Heart left ventricle (tissue), 13 donors: ENCODE data around the gene AASDHPPT.

Source experiments
- POLR2A ChIP-seq, 2 donors: fragments of 450-650 bp; IDR thresholded peaks; one replicate each; pipeline ENCODE4 v1.6.1; 2017; ENCODE audit warnings: antibody characterized with exemption in 2 of 2, mild to moderate bottlenecking in 2 of 2, moderate library complexity in 2 of 2
- TF ChIP-seq, protein P1 (sequence below), 12 donors: fragments of 200-600 bp; sonication (generic) in 4 of 12; IDR thresholded peaks; one replicate each; pipeline versions ENCODE4 v1.5.0 to v1.8.0; 2018 to 2022; ENCODE audit warnings: antibody characterized with exemption in 12 of 12, mild to moderate bottlenecking in 5 of 12
- donor health status: ischemic (EF 13 %, LVEDD 7.1; RV severe dilation, severe dysfunction).
- donor health status: DM: no; HTN: yes; CAD: no.
- donor health status: DM: no; HTN: no; CAD: no.
- donor health status: ischemic (EF 25% LVEDD 6.9; RV normal size, moderate dysfunction).
- donor health status: ischemic (EF 25% LVEDD 5.7; RV mildly dilated, moderate dysfunction).
- donor health status: ischemic (EF 35%, LVEDD 5.7; RV mildly dilated, moderate dysfunction).
- donor health status: nonischemic (EF 11% LVEDD 7.7; RV severe dilation, severe dysfunction).
- donor health status: DM: yes; HTN: yes; CAD: no.
- donor health status: PGD.
- donor health status: ischemic (EF 29% LVEDD 5.4; RV normal size, mild dysfunction).
- donor health status: nonischemic (EF 23%, LVEDD 6.1; RV moderate dilation, normal function).

DNA sequence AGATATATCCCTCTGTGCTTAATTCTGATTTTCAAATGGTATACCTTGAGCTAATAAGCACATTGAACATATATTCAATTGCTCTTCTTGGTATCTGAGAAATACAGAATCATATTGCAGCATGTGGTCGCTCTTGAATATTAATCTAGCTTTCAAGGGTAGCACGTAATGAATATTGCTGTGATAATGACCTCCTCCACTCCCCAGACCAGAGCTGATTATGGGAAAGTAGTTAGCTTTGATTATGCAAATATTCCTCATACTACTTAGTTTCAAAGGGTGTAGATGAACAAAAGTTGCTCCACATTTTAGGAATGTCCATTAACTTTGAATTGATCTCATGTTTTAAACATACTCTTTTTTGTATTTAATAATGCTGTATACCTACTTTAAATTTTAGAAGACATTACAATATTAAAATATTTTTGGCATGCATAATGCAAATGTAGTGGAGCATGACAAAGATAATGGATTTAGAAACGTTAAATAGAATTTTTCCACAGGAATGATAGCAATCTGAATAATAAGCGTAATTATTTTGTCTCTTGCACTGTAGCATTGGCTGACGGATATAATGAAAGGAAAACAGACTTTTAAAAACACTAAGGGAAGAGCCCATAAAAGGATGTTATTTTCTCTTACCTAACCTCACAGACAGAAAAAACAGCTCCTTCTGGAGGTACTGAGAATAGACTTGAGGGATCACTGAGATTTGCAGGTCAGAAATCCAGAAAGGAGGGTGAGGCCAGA is 27.6 kb upstream of the AASDHPPT start:
- TF ChIP-seq, protein P1, sequence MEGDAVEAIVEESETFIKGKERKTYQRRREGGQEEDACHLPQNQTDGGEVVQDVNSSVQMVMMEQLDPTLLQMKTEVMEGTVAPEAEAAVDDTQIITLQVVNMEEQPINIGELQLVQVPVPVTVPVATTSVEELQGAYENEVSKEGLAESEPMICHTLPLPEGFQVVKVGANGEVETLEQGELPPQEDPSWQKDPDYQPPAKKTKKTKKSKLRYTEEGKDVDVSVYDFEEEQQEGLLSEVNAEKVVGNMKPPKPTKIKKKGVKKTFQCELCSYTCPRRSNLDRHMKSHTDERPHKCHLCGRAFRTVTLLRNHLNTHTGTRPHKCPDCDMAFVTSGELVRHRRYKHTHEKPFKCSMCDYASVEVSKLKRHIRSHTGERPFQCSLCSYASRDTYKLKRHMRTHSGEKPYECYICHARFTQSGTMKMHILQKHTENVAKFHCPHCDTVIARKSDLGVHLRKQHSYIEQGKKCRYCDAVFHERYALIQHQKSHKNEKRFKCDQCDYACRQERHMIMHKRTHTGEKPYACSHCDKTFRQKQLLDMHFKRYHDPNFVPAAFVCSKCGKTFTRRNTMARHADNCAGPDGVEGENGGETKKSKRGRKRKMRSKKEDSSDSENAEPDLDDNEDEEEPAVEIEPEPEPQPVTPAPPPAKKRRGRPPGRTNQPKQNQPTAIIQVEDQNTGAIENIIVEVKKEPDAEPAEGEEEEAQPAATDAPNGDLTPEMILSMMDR (IDR thresholded peaks at IDR 0.05): no peak
- TF ChIP-seq POLR2A (IDR thresholded peaks at IDR 0.05): no peak
